GM12874 (cell line): Measurements from ENCODE around the gene DNAJC16.

Source experiments
- CTCF ChIP-seq: IDR thresholded peaks from 2 replicates; pipeline ENCODE4 v1.5.1; 2011; ENCODE audit warnings: low read depth, mild to moderate bottlenecking, control low read depth, low read length, moderate library complexity; ENCODE audit not compliant: insufficient read depth

DNAJC16 gene

GRCh38 chr1:15558516-15558915, 31.9 kb downstream of the DNAJC16 start:
- TF ChIP-seq CTCF, result no peak

- no peak for TF ChIP-seq CTCF
Observed at GRCh38 chr1:15559189-15559810, 32.7 kb downstream of the DNAJC16 start.

- TF ChIP-seq CTCF, result no peak
Observed at GRCh38 chr1:15568387-15569073, 41.9 kb downstream of the DNAJC16 start.

GRCh38 chr1:15570861-15571260, 44.2 kb downstream of the DNAJC16 start:
- no peak for TF ChIP-seq CTCF

- no peak for TF ChIP-seq CTCF
Observed at GRCh38 chr1:15571266-15571665, 44.6 kb downstream of the DNAJC16 start.

- TF ChIP-seq CTCF, result no peak
Observed at GRCh38 chr1:15573477-15573876, 46.8 kb downstream of the DNAJC16 start.

GRCh38 chr1:15574741-15575140, 48.1 kb downstream of the DNAJC16 start:
- no peak for TF ChIP-seq CTCF
